ENCODE measurements around the gene LYZL4. TPM values are rescaled to one million over a fixed set of nuclear protein-coding genes. Genes with fewer than 3 reads are reported as not detected.

LYZL4 gene
- total and polyA plus RNA-seq, 11 donors, result not detected

- H3K36me3 ChIP-seq, result no peaks in the 10 kb centered on the region
- H3K9me3 ChIP-seq, result no peaks in the 10 kb centered on the region
- DNase-seq, result no peak
- intact Hi-C loops (cut with DNase I), result no loop called here
- ATAC-seq, result no peak
- TF ChIP-seq, protein P1, sequence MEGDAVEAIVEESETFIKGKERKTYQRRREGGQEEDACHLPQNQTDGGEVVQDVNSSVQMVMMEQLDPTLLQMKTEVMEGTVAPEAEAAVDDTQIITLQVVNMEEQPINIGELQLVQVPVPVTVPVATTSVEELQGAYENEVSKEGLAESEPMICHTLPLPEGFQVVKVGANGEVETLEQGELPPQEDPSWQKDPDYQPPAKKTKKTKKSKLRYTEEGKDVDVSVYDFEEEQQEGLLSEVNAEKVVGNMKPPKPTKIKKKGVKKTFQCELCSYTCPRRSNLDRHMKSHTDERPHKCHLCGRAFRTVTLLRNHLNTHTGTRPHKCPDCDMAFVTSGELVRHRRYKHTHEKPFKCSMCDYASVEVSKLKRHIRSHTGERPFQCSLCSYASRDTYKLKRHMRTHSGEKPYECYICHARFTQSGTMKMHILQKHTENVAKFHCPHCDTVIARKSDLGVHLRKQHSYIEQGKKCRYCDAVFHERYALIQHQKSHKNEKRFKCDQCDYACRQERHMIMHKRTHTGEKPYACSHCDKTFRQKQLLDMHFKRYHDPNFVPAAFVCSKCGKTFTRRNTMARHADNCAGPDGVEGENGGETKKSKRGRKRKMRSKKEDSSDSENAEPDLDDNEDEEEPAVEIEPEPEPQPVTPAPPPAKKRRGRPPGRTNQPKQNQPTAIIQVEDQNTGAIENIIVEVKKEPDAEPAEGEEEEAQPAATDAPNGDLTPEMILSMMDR (IDR thresholded peaks at IDR 0.05), result no peak
- no peak for TF ChIP-seq POLR2A (IDR thresholded peaks at IDR 0.05)
- H3K4me3 ChIP-seq, result no peak overlapping the region
- WGBS, 4 donors, result 88 to 96% (median 90%) methylated on average over 7 of the region's 7 CpGs
- peaks cover 0 to 6% (median 0%) of the 10 kb centered on the region in 9 donors for H3K27me3 ChIP-seq
- no peak overlapping the region for H3K27ac ChIP-seq
- peaks cover 0 to 6% (median 0%) of the 10 kb centered on the region in 12 donors for H3K4me1 ChIP-seq
These were observed 15.5 kb upstream of the LYZL4 start for GRCh38 chr3:42425736-42426407.

DNA sequence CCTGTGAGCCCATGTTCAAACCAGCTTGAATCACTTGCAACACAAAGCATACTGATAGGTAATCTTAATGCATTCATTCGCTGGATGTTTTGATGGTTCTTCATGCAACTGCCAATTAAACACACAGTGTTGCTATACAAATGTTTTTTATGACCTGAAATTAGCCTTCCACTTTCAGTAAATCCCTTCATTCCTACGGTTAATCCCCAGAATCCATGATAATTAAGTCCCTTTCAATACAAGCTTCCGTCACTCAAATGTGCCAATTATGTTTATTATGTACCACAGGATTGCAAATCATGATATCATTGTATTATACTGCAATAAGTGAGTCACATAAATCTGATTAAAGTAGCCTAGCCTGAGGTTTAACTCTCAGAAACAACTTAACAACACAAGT lies 14.5 kb upstream of the LYZL4 start:
- DNase-seq (no peak), ATAC-seq (no peak)
- Histone ChIP-seq H3K9me3 (no peaks in the 10 kb centered on the region), H3K4me3 (no peak overlapping the region), H3K36me3 (no peaks in the 10 kb centered on the region), H3K27me3 (peaks cover 0 to 3% (median 0%) of the 10 kb centered on the region in 9 donors), H3K4me1 (no peaks in the 10 kb centered on the region), H3K27ac (no peak overlapping the region)
- intact Hi-C loops (cut with DNase I), result no loop called here
- 88 to 90% (median 89%) methylated on average over 3 of the region's 3 CpGs for WGBS, 4 donors
- no peak for TF ChIP-seq POLR2A (IDR thresholded peaks at IDR 0.05)
- TF ChIP-seq, protein P1 (IDR thresholded peaks at IDR 0.05), result no peak

DNA sequence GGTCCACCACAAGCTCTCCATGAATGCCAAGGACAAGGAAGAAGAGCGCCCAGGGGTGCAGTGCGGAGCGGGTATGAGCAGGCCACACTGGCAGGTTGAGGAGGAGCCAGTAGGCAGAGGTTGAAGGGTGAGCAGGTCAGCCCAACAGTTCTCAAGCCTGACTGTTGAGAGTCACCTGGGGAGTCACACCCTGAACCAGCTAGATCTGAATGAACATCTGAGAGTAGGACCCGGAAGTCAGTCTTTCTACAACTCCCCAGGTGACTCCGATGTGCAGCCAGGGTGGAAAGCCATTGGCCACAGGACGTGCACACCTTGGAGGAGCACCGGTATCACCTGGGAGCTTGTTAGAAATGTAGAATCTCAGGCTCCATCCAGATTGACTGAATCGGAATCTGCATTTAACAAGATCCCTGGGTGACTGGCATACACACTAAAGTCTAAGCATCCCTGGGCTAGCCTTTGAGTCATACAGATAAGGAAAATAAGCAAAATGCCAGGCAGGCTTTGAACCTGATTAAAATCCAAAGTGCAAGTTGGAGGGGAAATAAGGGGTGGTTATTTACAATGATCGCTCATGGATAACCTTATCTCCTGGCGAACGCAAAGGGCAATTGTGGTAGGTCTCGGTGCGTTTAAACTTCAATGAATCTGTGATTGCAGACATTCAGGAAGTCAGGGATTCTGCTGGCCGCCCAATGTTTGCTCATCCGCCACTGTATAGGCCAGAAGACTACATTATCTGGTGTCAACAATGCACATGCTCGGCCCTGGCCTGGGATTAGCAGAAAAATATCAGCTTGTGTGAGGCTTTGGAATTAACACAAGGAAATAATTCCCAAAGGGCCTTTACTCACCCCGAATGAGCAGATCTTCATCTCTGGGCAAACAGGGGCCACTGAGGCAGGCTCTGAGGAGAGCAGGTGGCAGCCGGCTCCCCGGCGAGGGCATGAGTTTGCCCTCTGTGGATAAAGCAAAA lies 11.7 kb upstream of the LYZL4 start:
- Histone ChIP-seq H3K27ac (no peak overlapping the region), H3K27me3 (peaks cover 0 to 3% (median 0%) of the 10 kb centered on the region in 9 donors), H3K4me1 (no peaks in the 10 kb centered on the region), H3K4me3 (no peak overlapping the region), H3K9me3 (no peaks in the 10 kb centered on the region), H3K36me3 (no peaks in the 10 kb centered on the region)
- DNase-seq, result no peak
- intact Hi-C loops (cut with DNase I), result no loop called here
- no peak for ATAC-seq
- 87 to 93% (median 90%) methylated on average over 19 to 20 of the region's 20 CpGs for WGBS, 4 donors
- no peak for TF ChIP-seq POLR2A (IDR thresholded peaks at IDR 0.05)
- TF ChIP-seq, protein P1 (IDR thresholded peaks at IDR 0.05), result no peak

GRCh38 chr3:42419563-42419962 lies 9.2 kb upstream of the LYZL4 start:
- no peaks in the 10 kb centered on the region for H3K36me3 ChIP-seq
- H3K27ac ChIP-seq, result no peak overlapping the region
- no peak for ATAC-seq

More at GRCh38 chr3:42419563-42419962, 9.2 kb upstream of the LYZL4 start:
- no peaks in the 10 kb centered on the region for H3K9me3 ChIP-seq
- DNase-seq, result no peak
- H3K4me3 ChIP-seq, result no peak overlapping the region
- 71 to 79% (median 76%) methylated on average over 1 of the region's 1 CpG for WGBS, 4 donors
- peaks cover 0 to 6% (median 0%) of the 10 kb centered on the region in 9 donors for H3K27me3 ChIP-seq
- H3K4me1 ChIP-seq, result no peaks in the 10 kb centered on the region
- intact Hi-C loops (cut with DNase I), result no loop called here
- TF ChIP-seq POLR2A (IDR thresholded peaks at IDR 0.05), result no peak
- TF ChIP-seq, protein P1 (IDR thresholded peaks at IDR 0.05), result no peak

All from heart left ventricle (tissue), 16 donors.